Left lobe of liver (tissue), 2 donors: Measurements from ENCODE around the gene GRID1. TPM values are rescaled to one million over a fixed set of nuclear protein-coding genes. Genes with fewer than 3 reads are reported as not detected.
A peak's percentile ranks its signal among the peaks of the same experiment; 100 is the strongest.
"Not testable (repeated sequence)": the region's sequence is repeated elsewhere in the genome, so short reads cannot be mapped to it uniquely, and the experiment has no call there.

Experiments used
- ATAC-seq: fragments of 200-7000 bp; cut with Tn5 transposase; one replicate; pipeline ENCODE4 v1.9.1; 2020; ENCODE audit warnings: mild to moderate bottlenecking, moderate library complexity
- DNase-seq: peaks from one replicate; pipeline ENCODE4 v3.0.0-alpha.2; 2020; ENCODE audit warnings: low spot score
- total RNA-seq: library from RNA; stranded (reverse); gene quantifications from one replicate; pipeline ENCODE4 v1.2.1, GENCODE V29; 2021
- donor health status: DM: no; HTN: no; CAD: no; lungs with moderate emphysema.
- donor health status: DM: no; HTN: yes; CAD: no.

GRID1 gene
- total RNA-seq, 1 donor from 2014 or later: 0.58 TPM

- no peak for ATAC-seq
- no peak for DNase-seq
Observed at GRCh38 chr10:86392723-86393094, 26.1 kb upstream of the GRID1 start.

GRCh38 chr10:86391986-86392722 is 25.6 kb upstream of the GRID1 start:
- ATAC-seq: no peak
- DNase-seq: no peak

GRCh38 chr10:86391236-86391840 is 24.7 kb upstream of the GRID1 start:
- no peak for DNase-seq
- no peak for ATAC-seq

GRCh38 chr10:86390337-86391120 is 23.9 kb upstream of the GRID1 start:
- peak; percentile 15 for ATAC-seq
- no peak for DNase-seq

- ATAC-seq (peak; percentile 90), DNase-seq (no peak)
Observed at GRCh38 chr10:86389441-86390193, 23.0 kb upstream of the GRID1 start.

GRCh38 chr10:86389109-86389440 is 22.5 kb upstream of the GRID1 start:
- ATAC-seq, DNase-seq: not testable (repeated sequence)

GRCh38 chr10:86388119-86388704 is 21.6 kb upstream of the GRID1 start:
- DNase-seq (no peak), ATAC-seq (no peak)

- ATAC-seq (no peak), DNase-seq (no peak)
Observed at GRCh38 chr10:86387178-86387794, 20.7 kb upstream of the GRID1 start.

GRCh38 chr10:86385806-86386205 is 19.2 kb upstream of the GRID1 start:
- no peak for DNase-seq
- no peak for ATAC-seq

GRCh38 chr10:86377797-86378146 is 11.2 kb upstream of the GRID1 start:
- no peak for ATAC-seq
- no peak for DNase-seq

- ATAC-seq (peak; percentile 100), DNase-seq (peak; percentile 85)
Observed at GRCh38 chr10:86376852-86377796, 10.5 kb upstream of the GRID1 start.

GRCh38 chr10:86376403-86376802 is 9.8 kb upstream of the GRID1 start:
- ATAC-seq (no peak), DNase-seq (peak; percentile 30)

- ATAC-seq (no peak), DNase-seq (peak; percentile 22)
Observed at GRCh38 chr10:86375204-86375603, 8.6 kb upstream of the GRID1 start.

GRCh38 chr10:86374664-86375063 is 8.1 kb upstream of the GRID1 start:
- DNase-seq (peak; percentile 33), ATAC-seq (no peak)

- ATAC-seq (no peak), DNase-seq (peak; percentile 30)
Observed at GRCh38 chr10:86373828-86374227, 7.2 kb upstream of the GRID1 start.

GRCh38 chr10:86373251-86373650 is 6.7 kb upstream of the GRID1 start:
- DNase-seq: peak; percentile 30
- ATAC-seq: no peak

- ATAC-seq (no peak), DNase-seq (peak; percentile 31)
Observed at GRCh38 chr10:86372784-86373239, 6.2 kb upstream of the GRID1 start.

- peak; percentile 21 for DNase-seq
- ATAC-seq: no peak
Observed at GRCh38 chr10:86372119-86372783, 5.7 kb upstream of the GRID1 start.

- DNase-seq (peak; percentile 28), ATAC-seq (no peak)
Observed at GRCh38 chr10:86371691-86372090, 5.1 kb upstream of the GRID1 start.
